Activated CD8-positive, alpha-beta T cell treated with anti-CD3 and anti-CD28 coated beads for 36 hours (primary cell): Measurements from ENCODE around the gene OR2T8. TPM values are rescaled to one million over a fixed set of nuclear protein-coding genes. Genes with fewer than 3 reads are reported as not detected.
"Not testable (repeated sequence)": the region's sequence is repeated elsewhere in the genome, so short reads cannot be mapped to it uniquely, and the experiment has no call there.

ENCODE experiments used
- ATAC-seq: fragments of 200-7000 bp; cut with Tn5 transposase; one replicate; pipeline ENCODE4 v1.10.0; 2021; ENCODE audit warnings: mild to moderate bottlenecking, moderate library complexity
- CTCF ChIA-PET: fragments of 350-600 bp; sonication (Branson Sonifier 250); formaldehyde crosslinking; loops from one replicate; lab custom pipeline; 2021; ENCODE audit warnings: antibody characterized with exemption; lab: Charles Lee
- POLR2A ChIA-PET: fragments of 350-600 bp; sonication (Branson Sonifier 250); formaldehyde crosslinking; loops from one replicate; lab custom pipeline; 2021; ENCODE audit warnings: antibody characterized with exemption; lab: Charles Lee
- DNase-seq: peaks from one replicate; pipeline ENCODE4 v3.0.0-alpha.2; 2020
- H3K27ac Mint-ChIP-seq: one replicate; pipeline ENCODE4 v1.8.0; 2021; ENCODE audit warnings: mild to moderate bottlenecking, mixed read lengths
- H3K27me3 Mint-ChIP-seq: one replicate; pipeline ENCODE4 v1.8.0; 2021; ENCODE audit warnings: mixed read lengths
- H3K36me3 Mint-ChIP-seq: one replicate; pipeline ENCODE4 v1.8.0; 2021; ENCODE audit warnings: low read depth, mixed read lengths
- H3K4me1 Mint-ChIP-seq: one replicate; pipeline ENCODE4 v1.8.0; 2021; ENCODE audit warnings: low read depth, mixed read lengths
- H3K4me3 Mint-ChIP-seq: one replicate; pipeline ENCODE4 v1.8.0; 2021; ENCODE audit warnings: mild to moderate bottlenecking, moderate library complexity, mixed read lengths
- H3K9me3 Mint-ChIP-seq: one replicate; pipeline ENCODE4 v1.8.0; 2021; ENCODE audit warnings: mixed read lengths
- CTCF ChIP-seq: fragments of 200-600 bp; IDR thresholded peaks from one replicate; pipeline ENCODE4 v1.8.0; 2022; ENCODE audit warnings: antibody characterized with exemption, mild to moderate bottlenecking
- intact Hi-C: fragments of 100-400 bp; cut with micrococcal nuclease; formaldehyde crosslinking; loops from one replicate; pipeline ENCODE4 v1.10.0; 2022
- total RNA-seq, 2 experiments: library from RNA; stranded (reverse); gene quantifications; one replicate each; pipeline ENCODE4 v1.2.3, GENCODE V29; 2021

Gene OR2T8
- total RNA-seq, 2 experiments from 2014 or later: not detected

DNA sequence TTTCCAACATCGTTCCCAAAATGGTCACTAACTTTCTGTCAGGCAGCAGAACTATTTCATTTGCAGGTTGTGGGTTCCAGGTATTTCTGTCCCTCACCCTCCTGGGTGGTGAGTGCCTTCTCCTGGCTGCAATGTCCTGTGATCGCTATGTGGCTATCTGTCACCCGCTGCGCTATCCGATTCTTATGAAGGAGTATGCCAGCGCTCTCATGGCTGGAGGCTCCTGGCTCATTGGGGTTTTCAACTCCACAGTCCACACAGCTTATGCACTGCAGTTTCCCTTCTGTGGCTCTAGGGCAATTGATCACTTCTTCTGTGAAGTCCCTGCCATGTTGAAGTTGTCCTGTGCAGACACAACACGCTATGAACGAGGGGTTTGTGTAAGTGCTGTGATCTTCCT is 13.9 kb downstream of the OR2T8 start:
- peaks cover 2% of the 10 kb centered on the region for H3K9me3 Mint-ChIP-seq
- ATAC-seq (no peak), DNase-seq (no peak)
- no peaks in the 10 kb centered on the region for H3K36me3 Mint-ChIP-seq
- ChIA-PET POLR2A (no interaction called here), CTCF (no interaction called here)
- H3K27me3 Mint-ChIP-seq: no peaks in the 10 kb centered on the region
- intact Hi-C loops: no loop called here
- TF ChIP-seq CTCF: no peak
- no peak overlapping the region for H3K27ac Mint-ChIP-seq
- no peak overlapping the region for H3K4me3 Mint-ChIP-seq
- no peaks in the 10 kb centered on the region for H3K4me1 Mint-ChIP-seq

- no peak for TF ChIP-seq CTCF
- CTCF ChIA-PET: interaction anchor here (0.8 to 1.2 kb wide), 4 partner anchors 8 to 204 kb away, joined by 3 to 6 read pairs (median 4); no protein-coding TSS in a partner anchor
- H3K9me3 Mint-ChIP-seq: peaks cover 2% of the 10 kb centered on the region
- POLR2A ChIA-PET: no interaction called here
- H3K4me3 Mint-ChIP-seq: no peak overlapping the region
- ATAC-seq (no peak), DNase-seq (no peak)
- H3K27ac Mint-ChIP-seq: no peak overlapping the region
- H3K4me1 Mint-ChIP-seq: no peaks in the 10 kb centered on the region
- intact Hi-C loops: no loop called here
- H3K27me3 Mint-ChIP-seq: no peaks in the 10 kb centered on the region
- no peaks in the 10 kb centered on the region for H3K36me3 Mint-ChIP-seq
These were observed 15.7 kb downstream of the OR2T8 start for GRCh38 chr1:247935781-247936180.

GRCh38 chr1:247936415-247936814 is 16.4 kb downstream of the OR2T8 start:
- H3K4me1 Mint-ChIP-seq: no peaks in the 10 kb centered on the region
- no peaks in the 10 kb centered on the region for H3K36me3 Mint-ChIP-seq
- TF ChIP-seq CTCF: no peak
- ChIA-PET CTCF (interaction anchor here (0.8 to 1.4 kb wide), 8 partner anchors 9 to 203 kb away, joined by 3 to 6 read pairs (median 3); no protein-coding TSS in a partner anchor), POLR2A (no interaction called here)
- intact Hi-C loops: no loop called here
- H3K4me3 Mint-ChIP-seq: no peak overlapping the region
- no peaks in the 10 kb centered on the region for H3K27me3 Mint-ChIP-seq
- DNase-seq: no peak
- no peak for ATAC-seq
- peaks cover 2% of the 10 kb centered on the region for H3K9me3 Mint-ChIP-seq
- no peak overlapping the region for H3K27ac Mint-ChIP-seq

- H3K27me3 Mint-ChIP-seq, H3K9me3 Mint-ChIP-seq, H3K4me1 Mint-ChIP-seq, POLR2A ChIA-PET, intact Hi-C loops, H3K36me3 Mint-ChIP-seq: not testable (repeated sequence)
- CTCF ChIA-PET: interaction anchor here (0.5 to 1.4 kb wide), 10 partner anchors 10 to 456 kb away, joined by 3 to 6 read pairs (median 3); no protein-coding TSS in a partner anchor
- DNase-seq (peak; percentile 96), ATAC-seq (peak; percentile 94)
- TF ChIP-seq CTCF: peak; percentile 88
- Mint-ChIP-seq H3K27ac (peak overlapping the region; percentile 76), H3K4me3 (peak overlapping the region; percentile 79)
These were observed 17.1 kb downstream of the OR2T8 start for GRCh38 chr1:247936965-247937734.

DNA sequence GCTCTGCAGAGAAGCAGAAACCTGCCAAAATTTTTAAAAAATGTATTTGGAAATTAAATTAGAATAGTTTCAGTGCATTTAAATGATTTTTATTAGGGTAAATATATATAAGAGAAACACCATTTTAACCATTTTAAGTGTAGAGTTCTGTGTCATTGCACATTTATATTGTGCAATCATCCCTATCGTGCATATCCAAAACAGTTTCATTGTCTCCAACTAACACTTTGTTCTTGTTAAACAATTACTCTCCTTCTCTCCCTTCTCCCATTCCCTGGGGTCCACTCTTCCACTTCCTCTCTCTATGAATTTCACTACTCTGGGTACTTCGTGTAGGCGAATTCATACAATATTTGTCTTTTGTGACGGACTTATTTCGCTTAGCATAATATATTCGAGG is 22.6 kb downstream of the OR2T8 start:
- H3K36me3 Mint-ChIP-seq: no peaks in the 10 kb centered on the region
- no peaks in the 10 kb centered on the region for H3K9me3 Mint-ChIP-seq
- intact Hi-C loops: no loop called here
- ATAC-seq (no peak), DNase-seq (no peak)
- TF ChIP-seq CTCF: no peak
- no peak overlapping the region for H3K27ac Mint-ChIP-seq
- no peaks in the 10 kb centered on the region for H3K4me1 Mint-ChIP-seq
- no peaks in the 10 kb centered on the region for H3K27me3 Mint-ChIP-seq
- no peak overlapping the region for H3K4me3 Mint-ChIP-seq
- ChIA-PET CTCF (no interaction called here), POLR2A (no interaction called here)
